ENCODE measurements around the gene LUZP2. TPM values are rescaled to one million over a fixed set of nuclear protein-coding genes. Genes with fewer than 3 reads are reported as not detected.
"Not testable (repeated sequence)": the region's sequence is repeated elsewhere in the genome, so short reads cannot be mapped to it uniquely, and the experiment has no call there.

Gene LUZP2
- total RNA-seq, 4 donors from 2014 or later = 0.19 to 0.99 TPM; not detected in 2

DNA sequence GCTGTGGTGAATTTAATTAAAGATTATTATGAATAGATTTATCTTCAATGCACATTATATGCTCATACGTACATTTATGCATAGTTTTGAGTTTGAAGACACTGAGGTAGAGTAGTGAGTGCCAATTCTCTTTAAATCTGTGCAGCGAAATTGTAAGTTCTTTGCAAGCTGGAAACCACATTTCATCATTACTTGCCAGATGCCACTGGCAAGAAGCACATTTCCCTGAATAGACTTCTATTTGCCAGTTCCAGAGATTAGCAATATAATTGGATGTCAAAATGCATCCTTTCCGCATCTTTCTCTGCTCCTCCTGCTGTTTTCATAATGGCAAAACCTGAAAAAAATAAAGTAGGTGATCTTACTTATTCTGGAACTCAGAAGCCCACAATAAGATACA is 448.0 kb downstream of the LUZP2 start:
- WGBS = 90% methylated on average over 3 of the region's 3 CpGs
- H3K27me3 ChIP-seq = no peaks in the 10 kb centered on the region
- no peak for DNase-seq (ENCODE audit: extremely low spot score)
- H3K9me3 ChIP-seq = no peaks in the 10 kb centered on the region
- H3K36me3 ChIP-seq = no peaks in the 10 kb centered on the region
- no peak overlapping the region for H3K27ac ChIP-seq (replicated peaks in 1 of 4)
- intact Hi-C loops (cut with DNase I) = no loop called here
- no peak for TF ChIP-seq POLR2A (IDR thresholded peaks at IDR 0.05; ENCODE audit: low read depth)
- TF ChIP-seq, protein P1, sequence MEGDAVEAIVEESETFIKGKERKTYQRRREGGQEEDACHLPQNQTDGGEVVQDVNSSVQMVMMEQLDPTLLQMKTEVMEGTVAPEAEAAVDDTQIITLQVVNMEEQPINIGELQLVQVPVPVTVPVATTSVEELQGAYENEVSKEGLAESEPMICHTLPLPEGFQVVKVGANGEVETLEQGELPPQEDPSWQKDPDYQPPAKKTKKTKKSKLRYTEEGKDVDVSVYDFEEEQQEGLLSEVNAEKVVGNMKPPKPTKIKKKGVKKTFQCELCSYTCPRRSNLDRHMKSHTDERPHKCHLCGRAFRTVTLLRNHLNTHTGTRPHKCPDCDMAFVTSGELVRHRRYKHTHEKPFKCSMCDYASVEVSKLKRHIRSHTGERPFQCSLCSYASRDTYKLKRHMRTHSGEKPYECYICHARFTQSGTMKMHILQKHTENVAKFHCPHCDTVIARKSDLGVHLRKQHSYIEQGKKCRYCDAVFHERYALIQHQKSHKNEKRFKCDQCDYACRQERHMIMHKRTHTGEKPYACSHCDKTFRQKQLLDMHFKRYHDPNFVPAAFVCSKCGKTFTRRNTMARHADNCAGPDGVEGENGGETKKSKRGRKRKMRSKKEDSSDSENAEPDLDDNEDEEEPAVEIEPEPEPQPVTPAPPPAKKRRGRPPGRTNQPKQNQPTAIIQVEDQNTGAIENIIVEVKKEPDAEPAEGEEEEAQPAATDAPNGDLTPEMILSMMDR (IDR thresholded peaks at IDR 0.05) = no peak
- TF ChIP-seq POLR2AphosphoS5 (IDR thresholded peaks at IDR 0.05) = no peak
- no peak for TF ChIP-seq EP300 (IDR thresholded peaks at IDR 0.05)
- H3K4me1 ChIP-seq = no peaks in the 10 kb centered on the region
- H3K4me3 ChIP-seq = no peak overlapping the region

DNA sequence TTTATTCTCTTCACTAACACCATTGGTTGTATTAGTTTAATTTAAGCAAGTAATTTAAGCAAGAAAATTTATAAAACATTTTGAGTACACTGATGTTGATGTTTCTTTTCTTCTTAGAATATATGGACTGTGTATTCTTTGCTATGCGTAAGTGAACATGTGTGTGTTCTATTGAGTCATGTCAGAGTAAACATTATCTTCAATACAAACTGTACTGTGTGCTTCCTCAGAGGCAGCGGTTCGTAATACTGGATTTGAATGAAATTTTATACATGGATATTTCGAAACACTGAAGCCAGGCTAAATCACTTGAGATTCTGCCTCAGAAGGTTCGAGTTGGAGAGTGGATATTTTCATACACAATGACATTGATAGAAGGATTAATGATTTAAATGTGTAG is 452.6 kb downstream of the LUZP2 start:
- WGBS = 82% methylated on average over 5 of the region's 5 CpGs
- no peak for TF ChIP-seq POLR2AphosphoS5 (IDR thresholded peaks at IDR 0.05)
- TF ChIP-seq POLR2A (IDR thresholded peaks at IDR 0.05; ENCODE audit: low read depth) = no peak
- TF ChIP-seq EP300 (IDR thresholded peaks at IDR 0.05) = no peak
- TF ChIP-seq, protein P1 (IDR thresholded peaks at IDR 0.05) = no peak
- Histone ChIP-seq H3K4me1 (no peaks in the 10 kb centered on the region), H3K27me3 (no peaks in the 10 kb centered on the region), H3K36me3 (no peaks in the 10 kb centered on the region), H3K9me3 (no peaks in the 10 kb centered on the region), H3K27ac (replicated peaks in 1 of 4) (no peak overlapping the region), H3K4me3 (no peak overlapping the region)
- intact Hi-C loops (cut with DNase I) = no loop called here
- no peak for DNase-seq (ENCODE audit: extremely low spot score)

DNA sequence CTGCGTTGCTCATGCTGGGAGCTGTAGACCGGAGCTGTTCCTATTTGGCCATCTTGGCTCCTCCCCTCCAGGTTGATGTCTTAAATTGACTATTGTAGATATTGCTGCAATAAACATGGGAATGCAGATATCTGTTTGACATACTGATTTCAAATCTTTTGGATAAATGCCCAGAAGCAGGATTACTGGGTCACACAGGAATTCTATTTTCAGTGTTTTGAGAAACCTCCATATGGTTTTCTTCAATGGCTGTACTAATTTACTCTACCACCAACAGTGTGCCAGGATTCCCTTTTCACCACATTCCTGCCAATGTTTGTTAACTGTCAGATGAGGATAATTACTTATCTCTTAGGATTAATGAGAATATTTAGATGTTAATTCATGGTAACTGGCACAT is 467.0 kb downstream of the LUZP2 start:
- intact Hi-C loops (cut with DNase I) = no loop called here
- 100% methylated on average over 2 of the region's 2 CpGs for WGBS
- H3K27me3 ChIP-seq = no peaks in the 10 kb centered on the region

DNA sequence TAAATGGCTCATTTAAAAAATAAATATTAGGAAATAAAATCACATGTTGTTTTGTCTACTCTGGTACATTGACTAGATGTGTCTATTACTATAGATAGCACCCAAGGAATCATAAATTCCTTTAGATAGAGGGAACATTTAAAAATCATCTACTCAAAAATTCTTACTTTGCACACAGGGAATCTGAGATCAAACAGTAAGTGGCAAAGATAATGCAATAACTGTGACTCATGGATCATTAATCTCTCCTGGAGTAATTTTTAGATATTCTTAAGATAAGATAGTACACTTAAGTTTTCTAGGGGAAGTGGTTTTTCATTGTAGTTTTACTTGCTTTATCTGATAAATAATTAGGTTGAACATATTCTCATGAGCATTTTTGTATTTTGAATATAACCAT is 468.9 kb downstream of the LUZP2 start:
- Histone ChIP-seq H3K36me3 (no peaks in the 10 kb centered on the region), H3K9me3 (no peaks in the 10 kb centered on the region), H3K4me1 (no peaks in the 10 kb centered on the region), H3K27ac (replicated peaks in 1 of 4) (no peak overlapping the region), H3K27me3 (no peaks in the 10 kb centered on the region), H3K4me3 (no peak overlapping the region)
- intact Hi-C loops (cut with DNase I) = no loop called here
- no peak for DNase-seq (ENCODE audit: extremely low spot score)
- TF ChIP-seq POLR2A (IDR thresholded peaks at IDR 0.05; ENCODE audit: low read depth) (no peak), POLR2AphosphoS5 (IDR thresholded peaks at IDR 0.05) (no peak), EP300 (IDR thresholded peaks at IDR 0.05) (no peak)

More for the DNA sequence above, 467.0 kb downstream of the LUZP2 start:
- TF ChIP-seq, protein P1 (IDR thresholded peaks at IDR 0.05) = no peak
- TF ChIP-seq EP300 (IDR thresholded peaks at IDR 0.05) (no peak), POLR2AphosphoS5 (IDR thresholded peaks at IDR 0.05) (no peak), POLR2A (IDR thresholded peaks at IDR 0.05; ENCODE audit: low read depth) (no peak)
- Histone ChIP-seq H3K27ac (replicated peaks in 1 of 4) (no peak overlapping the region), H3K9me3 (no peaks in the 10 kb centered on the region), H3K4me1 (no peaks in the 10 kb centered on the region), H3K4me3 (no peak overlapping the region), H3K36me3 (no peaks in the 10 kb centered on the region)
- no peak for DNase-seq (ENCODE audit: extremely low spot score)

DNA sequence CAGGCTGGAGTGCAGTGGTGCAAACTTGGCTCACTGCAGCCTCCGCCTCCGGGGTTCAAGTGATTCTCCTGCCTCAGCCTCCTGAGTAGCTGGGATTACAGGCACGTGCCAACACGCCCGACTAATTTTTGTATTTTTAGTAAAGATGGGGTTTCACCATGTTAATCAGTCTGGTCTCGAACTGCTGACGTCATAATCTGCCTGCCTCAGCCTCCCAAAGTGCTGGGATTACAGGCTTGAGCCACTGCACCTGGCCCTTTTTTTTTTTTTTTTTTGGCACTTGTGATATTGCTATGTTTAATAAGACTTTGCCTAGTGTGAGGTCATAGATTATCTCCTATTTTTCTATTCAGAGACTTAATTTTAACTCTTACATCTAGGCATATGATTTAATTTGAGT is 497.1 kb downstream of the LUZP2 start:
- H3K27ac ChIP-seq (replicated peaks in 1 of 4); H3K36me3 ChIP-seq; H3K9me3 ChIP-seq; intact Hi-C loops (cut with DNase I); DNase-seq (ENCODE audit: extremely low spot score); H3K27me3 ChIP-seq; H3K4me3 ChIP-seq; H3K4me1 ChIP-seq: not testable (repeated sequence)
- WGBS = 78% methylated on average over 7 of the region's 7 CpGs

DNA sequence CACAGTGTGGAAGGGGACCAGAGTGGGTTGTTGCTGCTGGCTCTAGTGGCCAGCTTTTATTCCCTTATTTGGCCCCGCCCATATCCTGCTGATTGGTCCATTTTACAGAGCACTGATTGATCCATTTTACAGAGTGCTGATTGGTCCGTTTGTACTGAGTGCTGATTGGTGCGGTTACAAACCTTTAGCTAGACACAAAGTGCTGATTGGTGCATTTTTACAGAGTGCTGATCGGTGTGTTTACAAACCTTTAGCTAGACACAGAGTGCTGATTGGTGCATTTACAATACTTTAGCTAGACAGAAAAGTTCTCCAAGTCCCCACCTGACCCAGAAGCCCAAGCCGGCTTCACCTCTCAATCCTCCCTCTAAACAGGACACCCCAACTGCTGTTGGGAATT is 503.1 kb downstream of the LUZP2 start:
- 73% methylated on average over 3 of the region's 5 CpGs for WGBS
- H3K4me3 ChIP-seq; H3K4me1 ChIP-seq; H3K27ac ChIP-seq (replicated peaks in 1 of 4); intact Hi-C loops (cut with DNase I); DNase-seq (ENCODE audit: extremely low spot score); H3K36me3 ChIP-seq; H3K27me3 ChIP-seq; H3K9me3 ChIP-seq: not testable (repeated sequence)
